CD4-positive, alpha-beta T cell treated with Interferon gamma for 1 hour (primary cell): Measurements from ENCODE around the gene UBE2J2.

Source experiments
- DNase-seq: peaks from one replicate; pipeline ENCODE4 v3.0.0-alpha.2; 2020

The UBE2J2 gene

GRCh38 chr1:1279028-1279427, 5.4 kb upstream of the UBE2J2 start:
- DNase-seq: no peak

- no peak for DNase-seq
Observed at GRCh38 chr1:1278620-1279019, 5.0 kb upstream of the UBE2J2 start.

DNA sequence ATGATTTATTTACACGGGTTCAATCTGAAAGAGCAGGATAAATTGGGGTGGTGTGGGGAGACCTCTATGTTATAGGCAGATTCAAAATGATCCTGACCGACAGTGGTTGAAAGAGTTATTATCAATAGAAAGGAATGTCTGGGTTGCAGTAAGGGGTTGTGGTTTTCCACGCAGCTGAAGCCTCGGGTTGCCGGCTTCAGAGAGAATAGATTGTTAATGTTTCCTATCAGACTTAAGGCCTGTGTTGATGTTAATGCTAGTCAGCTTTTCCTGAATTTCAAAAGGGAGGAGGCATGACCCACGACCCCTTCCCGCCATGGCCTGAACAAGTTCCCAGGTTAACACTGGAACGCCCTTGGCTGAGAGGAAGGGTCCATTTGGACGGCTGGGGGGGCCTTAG, 2.2 kb upstream of the UBE2J2 start:
- DNase-seq: no peak

DNA sequence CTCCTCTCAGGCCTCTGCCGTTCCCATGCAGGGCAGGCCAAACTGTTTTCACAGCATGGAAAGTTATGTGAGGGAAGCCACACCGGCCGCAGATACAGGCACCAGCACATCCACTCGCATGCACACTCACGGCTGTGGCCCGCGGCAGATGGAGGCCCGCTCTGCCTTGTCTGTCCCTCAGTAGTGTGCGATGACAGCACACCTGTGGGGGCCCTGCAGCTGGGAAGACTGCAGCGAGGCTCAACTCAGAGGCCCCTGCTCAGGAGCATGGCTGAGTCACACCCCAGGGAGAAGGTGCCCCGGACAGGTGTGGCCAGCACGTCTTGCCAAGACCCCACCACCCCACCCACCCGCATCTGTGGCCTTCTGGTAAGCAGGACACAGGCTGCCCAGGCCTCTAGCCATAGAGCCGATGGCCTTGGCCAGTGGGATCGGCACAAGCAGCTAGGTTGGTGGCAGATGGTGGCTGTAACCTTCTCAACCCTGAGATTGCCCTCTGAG, 1.3 kb upstream of the UBE2J2 start:
- DNase-seq: no peak

DNA sequence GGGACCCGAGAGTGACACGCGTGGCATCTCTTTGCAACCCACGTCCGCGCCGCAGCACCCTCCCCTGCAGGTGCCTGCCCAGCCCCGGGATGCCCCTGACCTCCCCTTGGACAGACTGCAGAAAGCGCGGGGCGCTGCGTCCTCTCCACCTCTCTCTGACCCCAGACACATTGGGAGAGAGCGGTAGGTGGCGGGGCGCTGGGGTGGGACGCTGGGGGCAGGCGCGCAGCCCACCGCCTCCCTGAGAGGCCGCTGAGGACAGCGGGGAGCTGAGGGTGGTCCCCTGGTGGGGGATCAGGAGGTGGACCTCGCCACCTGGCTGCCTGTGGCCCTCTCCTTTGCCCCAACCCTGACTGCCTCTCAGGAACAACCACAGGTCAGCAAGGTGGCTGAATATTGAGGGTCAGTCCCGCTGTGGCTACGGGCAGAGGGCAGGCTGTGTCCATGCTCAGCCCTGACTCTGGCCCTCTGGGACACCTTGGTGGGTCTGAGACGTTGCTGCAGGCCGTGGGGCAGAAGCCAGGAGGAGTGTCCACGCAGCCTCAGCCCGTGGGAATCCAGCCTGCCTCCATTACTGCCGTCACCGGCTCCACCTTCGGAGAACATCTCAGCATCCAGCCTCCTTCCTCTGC, 761 bp upstream of the UBE2J2 start:
- DNase-seq: no peak

GRCh38 chr1:1273209-1273511, 494 bp downstream of the UBE2J2 start:
- no peak for DNase-seq

DNA sequence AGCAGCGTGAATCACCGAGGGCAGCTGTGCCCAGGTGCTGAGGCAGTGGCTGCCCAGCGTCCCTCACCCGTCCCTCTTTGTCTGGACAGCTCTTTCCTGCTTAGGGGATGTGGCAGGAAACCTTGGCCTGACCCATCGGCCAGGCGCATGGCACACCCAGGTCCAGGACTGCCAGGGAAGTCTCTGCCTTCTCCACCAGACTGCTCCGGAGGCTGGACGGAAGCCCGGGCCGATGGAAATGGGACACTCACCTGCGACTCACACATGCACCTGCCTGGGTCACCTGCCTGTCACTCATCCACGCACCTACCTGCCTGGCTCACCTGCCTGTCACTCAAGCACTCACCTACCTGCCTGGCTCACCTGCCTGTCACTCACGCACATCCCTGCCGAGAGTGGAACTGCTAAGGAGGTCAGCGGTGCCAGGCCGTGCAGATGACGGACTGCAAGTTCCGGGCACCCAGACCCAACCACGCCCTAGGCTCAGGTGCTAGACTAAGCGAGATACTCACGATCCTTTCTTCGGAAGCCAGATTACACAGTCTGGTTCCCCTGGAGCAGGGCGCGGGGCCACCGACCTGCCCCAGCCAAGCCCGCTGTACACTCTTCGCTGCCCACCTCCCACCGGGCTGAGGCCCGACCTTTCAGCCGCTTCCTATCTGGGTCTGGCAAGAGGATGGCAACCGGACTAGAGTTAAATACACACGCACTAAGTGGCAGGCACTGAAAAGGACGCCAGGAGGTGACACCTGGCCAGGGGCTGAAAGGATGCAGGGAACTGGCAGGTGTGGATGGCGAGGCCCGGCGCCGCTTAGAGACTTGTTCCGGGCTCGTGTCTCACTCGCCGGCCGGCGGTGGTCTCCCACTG, 1.1 kb downstream of the UBE2J2 start:
- DNase-seq: no peak

- no peak for DNase-seq
Observed at GRCh38 chr1:1270813-1271212, 2.8 kb downstream of the UBE2J2 start.

DNA sequence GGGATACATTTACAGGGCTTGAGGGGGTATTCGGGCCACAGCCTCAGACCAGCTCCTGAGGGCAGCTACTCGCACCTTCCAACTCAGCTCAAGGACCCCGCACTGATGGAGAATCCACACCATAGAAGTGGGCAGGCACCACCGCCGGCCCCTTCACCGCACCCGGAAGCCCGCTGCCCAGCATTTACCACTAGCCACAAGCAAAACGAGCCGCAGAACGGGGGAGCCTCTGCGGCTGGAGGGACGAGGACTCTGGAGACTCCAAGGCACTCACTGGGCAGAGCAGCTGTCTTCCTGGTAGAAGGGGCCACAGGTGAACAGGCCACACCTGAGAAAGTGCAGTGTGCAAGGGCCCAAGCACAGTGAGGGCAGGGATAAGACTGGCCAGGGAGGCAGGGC, 5.4 kb downstream of the UBE2J2 start:
- no peak for DNase-seq

DNA sequence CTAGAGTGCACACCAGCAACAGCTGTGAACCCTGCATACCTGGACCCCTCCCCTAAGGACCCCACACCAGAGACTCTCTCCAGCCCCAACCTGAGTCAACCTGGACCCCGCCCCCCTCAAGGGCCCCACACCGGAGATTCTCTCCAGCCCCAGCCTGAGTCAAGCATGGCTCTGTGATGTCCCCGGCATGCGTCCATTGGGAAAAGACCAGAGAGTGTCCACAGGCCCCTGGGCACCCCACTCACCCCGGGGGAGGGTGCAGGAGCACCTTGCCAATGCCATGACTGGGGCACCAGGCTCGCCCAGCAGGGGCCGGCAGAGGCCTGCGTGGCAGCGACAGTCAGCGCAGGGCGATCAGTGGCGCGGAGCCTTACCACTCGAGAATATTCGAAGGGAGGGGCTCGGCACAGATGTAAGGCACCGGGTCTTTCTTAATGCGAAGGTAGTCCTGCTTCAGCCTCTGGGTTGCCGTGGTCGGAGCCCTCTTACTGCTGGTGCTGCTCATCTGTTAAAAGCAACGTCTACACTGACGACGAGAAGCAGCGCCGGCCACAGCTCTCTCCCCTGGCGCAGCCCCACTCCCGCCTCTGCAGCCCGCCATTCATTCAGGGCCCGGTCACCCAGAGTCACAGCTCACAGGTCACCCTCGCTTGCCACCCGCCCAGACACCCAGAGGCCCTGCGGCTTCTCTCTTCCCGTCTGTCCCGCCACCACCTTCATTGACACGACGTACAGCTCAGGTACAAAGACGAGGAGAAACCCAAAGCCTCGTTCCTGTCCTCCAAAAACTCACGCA, 6.0 kb downstream of the UBE2J2 start:
- no peak for DNase-seq

- DNase-seq: no peak
Observed at GRCh38 chr1:1264868-1265272, 8.8 kb downstream of the UBE2J2 start.

- DNase-seq: no peak
Observed at GRCh38 chr1:1264026-1264425, 9.6 kb downstream of the UBE2J2 start.

DNA sequence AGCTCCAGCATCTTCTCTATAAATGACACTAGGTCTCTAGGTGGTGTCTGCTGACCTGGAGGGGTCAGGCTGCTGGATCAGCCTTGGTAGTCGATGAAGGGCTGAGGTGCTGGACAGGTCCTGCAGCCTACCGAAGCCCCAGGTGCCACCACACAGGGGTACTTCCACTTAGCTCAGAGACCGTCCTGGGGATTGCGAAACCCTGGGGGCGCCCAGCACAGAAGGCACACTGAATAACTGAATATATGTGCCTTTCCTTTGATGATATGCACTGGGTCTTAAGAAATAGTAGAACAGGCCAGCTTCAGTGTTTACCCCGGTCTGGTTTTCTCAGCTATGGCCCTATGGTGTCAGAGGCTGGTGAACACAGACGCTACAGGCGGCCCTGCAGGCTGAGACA, 10.9 kb downstream of the UBE2J2 start:
- DNase-seq: no peak

GRCh38 chr1:1262071-1262470, 11.6 kb downstream of the UBE2J2 start:
- DNase-seq: no peak

DNA sequence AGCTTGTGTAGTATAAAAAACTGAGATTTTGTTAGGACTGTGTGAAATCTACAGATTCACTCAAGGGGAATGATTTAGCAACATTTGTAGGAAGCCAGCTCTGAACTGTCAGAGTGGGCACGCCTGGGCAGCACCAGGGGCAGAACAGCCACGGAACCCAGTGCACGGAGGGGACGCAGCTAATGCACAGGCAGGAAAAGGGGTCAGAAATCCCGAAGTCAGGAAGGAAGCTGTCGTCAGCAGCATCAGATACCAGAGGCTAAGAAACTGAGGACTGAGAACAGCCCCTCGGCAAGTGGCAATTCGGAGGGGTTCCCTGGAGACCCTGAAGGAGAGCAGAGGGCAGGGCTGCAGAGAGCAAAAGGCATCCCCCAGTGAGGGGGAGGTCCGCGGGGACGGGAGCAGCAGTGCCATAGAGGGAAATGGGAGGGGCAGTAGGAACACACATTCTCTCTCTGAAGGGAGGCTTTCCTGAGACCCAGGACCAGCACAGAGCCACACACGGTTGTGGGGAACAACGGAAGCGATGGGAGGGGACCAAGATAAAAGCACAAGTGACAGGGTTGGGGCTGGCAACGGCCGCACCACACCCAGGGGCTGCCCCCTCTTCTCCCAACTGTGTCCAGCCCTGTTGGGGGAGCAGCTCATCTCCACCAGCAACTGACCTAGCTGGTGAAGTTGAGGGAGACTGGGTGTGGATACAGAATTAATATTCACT, 12.7 kb downstream of the UBE2J2 start:
- DNase-seq: no peak

- no peak for DNase-seq
Observed at GRCh38 chr1:1259951-1260600, 13.6 kb downstream of the UBE2J2 start.

DNA sequence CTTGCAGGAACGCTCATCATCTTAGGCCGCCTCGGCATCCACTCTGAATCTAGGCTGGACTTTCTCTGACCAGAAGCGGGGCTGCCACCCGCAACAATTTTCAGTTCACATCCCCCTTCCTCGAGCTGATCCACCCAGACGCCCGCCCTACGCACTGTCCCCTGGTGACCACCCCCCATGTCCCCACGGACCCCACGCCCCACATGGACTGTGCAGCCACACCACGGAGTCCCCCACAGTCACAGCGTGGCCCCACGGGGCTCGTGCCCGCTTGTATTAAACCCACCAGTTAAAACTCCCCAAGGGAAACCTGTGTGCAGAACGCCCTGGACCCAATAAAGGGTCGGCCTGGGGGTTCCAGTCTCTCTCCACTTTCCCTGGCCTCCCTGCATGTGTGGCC, 14.1 kb downstream of the UBE2J2 start:
- no peak for DNase-seq

GRCh38 chr1:1259119-1259488, 14.6 kb downstream of the UBE2J2 start:
- DNase-seq: no peak

DNA sequence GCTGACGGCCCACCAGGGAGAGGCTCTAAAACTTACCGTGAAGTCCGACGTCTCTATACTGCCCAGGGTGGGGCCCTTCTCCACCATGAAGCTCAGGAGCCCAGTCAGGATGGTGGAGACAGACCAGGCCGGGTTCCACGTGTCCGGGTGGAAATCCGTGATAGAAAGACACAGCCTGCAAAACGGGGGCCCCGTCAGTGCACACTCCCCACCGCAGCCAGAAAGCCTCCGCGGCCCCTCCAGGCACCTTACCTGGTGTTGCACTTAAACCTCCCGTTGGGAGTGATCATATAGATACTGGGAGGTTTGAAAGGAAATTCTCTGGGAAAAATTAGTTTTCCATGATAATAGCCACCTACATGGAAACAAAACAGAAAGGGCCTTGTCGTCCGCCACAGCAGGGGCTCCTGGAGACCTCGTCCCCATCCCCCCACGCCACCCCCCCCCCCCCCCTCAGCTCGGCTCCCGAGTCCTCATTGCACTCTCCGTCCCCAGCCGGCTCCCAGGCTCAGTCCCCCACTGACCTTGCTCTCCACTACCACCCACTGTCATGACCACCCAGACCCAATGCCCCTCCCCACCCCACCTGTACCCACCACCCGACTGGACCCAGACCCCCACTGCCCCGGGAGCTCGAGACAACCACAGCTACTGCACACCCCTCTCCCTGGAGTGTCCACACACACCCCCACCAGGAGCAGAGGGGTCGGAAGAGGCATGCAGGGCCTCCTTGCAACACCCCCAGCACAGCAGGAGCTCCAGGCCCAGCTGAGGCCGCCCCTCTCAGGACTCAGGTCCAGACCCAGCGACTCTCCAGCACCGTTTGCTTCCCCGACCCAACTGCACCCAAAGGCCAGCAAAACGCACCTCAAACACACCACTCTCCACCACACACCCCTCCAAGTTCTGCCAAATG, 16.4 kb downstream of the UBE2J2 start:
- no peak for DNase-seq

DNA sequence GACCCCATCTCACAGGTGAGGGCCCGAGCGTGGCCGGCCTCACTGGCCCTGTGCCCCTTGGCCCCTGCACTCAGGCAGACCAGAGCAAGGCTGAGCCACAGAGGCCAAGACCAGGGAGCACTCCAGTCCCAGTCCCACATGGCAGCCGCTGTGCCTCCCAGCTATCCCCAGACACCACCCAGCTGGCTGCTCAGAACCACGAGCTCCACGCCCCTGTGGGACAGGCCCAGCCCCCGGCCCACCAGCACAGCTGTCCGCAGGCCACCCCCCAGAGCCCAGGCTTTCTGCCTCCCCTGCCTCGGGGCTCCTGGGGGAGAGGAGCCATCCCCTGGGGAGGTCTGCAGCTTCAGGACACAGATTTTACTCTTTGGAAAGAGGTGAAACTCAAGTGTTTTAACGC, 18.0 kb downstream of the UBE2J2 start:
- no peak for DNase-seq

DNA sequence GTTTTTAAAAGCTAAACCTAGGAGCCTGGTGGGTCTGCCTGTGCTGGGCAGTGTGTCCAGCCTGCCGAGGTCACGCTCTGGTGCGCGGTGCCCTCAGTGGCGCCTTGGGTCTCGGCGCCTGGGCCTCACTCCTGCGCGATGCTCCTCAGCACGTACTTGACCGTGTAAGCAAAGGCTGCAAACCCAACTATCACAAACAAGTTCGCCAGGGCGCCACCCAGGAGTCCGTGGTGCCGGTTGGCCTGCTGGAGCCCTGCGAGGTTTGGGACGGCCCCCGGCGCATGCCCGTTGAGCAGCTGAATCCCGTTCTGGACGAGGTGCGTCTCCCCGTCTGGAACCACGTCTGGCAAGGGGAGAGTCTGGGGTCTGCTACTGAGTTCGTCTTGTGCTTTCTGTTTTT, 18.6 kb downstream of the UBE2J2 start:
- DNase-seq: no peak

DNA sequence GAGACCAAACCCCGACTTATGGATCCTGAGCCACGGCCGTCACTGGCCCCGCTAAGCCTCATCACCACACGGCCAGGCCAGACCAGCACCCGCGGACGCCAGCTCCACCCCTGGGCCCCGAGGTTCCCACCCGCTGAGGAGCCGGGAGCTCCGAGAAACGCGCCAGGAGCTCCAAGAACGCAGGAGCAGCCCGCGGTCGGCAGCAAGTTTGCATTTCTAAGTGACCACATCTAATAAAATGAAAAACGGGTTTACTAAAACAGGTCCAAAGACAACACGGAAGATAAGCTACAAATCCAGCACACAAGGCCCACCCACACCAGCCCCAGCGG, 19.0 kb downstream of the UBE2J2 start:
- DNase-seq: no peak
